ENCODE measurements around the gene FBN1.

Gene FBN1

DNA sequence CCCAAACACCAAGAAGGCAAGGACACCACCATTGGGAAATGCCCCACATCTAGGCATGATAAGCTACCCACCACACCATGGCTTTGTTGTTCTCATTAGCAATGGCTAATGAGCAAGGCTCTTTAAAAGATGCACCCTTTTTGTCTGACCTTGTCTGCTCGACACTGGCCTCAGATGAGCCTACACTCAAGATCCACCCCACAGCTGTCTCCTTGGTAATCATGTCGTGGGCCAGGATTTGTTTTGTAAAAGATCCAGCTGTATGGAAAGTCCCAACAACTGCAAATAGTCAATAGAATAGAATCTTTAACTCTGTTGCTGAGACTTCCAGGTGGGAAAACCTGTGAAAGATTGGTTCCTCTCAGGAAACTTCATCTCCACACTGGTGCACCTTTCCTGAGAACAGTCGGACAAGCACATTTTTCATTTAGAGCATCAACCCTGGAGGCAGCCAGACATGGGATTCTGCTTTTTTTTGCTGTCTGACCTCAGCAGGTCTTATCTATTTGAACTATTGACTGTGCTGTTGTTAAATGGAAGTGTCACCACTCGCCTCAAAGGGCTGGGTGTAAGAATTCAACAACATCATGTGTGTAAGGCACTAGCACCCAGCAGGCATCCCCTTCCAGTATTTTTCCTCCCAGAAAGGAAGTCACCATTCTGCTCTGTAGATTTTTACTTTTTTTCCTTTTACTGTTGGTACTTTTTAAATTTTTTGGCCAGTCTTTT is 278.8 kb downstream of the FBN1 start:
- DNase-seq (ENCODE audit: low spot score) = no peak

DNA sequence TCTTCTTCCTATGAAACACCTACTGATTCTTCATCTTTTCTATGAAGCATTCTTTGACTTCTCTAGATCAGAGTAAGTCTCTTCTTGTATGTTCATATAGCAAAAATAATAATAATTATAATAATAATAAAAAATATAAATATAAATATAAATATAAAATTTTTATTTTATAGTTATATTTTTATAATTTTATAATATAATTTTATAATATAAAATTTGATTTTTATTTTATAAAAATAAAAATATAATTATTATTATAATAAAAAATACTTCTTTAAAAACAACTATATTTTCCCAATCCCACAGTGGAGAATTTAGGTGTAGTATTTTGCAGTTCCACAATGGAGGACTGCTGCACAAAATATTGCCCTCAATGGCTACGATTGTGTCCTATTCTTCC is 279.9 kb downstream of the FBN1 start:
- no peak for DNase-seq (ENCODE audit: low spot score)

DNA sequence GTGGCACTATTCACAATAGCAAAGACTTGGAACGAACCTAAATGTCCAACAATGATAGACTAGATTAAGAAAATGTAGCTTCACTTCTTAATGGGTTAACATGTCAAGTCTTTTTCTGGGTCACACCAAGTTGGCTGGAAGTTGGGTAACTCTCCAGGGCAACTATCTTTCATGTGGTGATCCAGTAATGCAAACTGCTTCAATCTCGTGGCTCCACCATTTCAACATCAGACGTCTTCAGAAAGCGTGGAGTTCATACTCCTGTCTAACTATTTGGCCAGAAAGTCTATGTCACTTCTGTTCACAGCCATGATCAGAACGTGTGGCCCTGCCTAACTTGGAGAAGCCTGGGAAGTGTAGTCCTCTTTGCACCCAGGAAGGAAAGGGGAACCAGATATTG is 282.0 kb downstream of the FBN1 start:
- DNase-seq (ENCODE audit: low spot score) = no peak

DNA sequence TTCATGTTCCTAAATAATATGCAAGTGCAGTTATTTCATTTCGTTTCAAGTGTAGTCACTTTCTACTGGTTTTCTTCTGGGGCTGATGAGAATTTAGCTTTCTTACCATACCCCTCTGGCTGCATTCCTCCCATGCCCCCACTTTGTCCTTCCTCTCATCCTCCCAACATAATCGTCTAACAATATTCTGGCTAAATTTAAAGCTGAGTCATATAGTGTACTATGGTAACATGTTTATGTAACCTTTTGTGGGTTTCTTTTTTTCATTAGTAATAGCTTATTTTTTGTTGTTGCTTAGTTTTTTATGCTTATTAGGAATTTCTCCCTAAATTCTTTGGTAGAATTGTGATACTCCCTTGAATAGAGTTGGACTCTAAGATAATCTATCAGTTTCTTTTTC is 283.8 kb downstream of the FBN1 start:
- no peak for DNase-seq (ENCODE audit: low spot score)

DNA sequence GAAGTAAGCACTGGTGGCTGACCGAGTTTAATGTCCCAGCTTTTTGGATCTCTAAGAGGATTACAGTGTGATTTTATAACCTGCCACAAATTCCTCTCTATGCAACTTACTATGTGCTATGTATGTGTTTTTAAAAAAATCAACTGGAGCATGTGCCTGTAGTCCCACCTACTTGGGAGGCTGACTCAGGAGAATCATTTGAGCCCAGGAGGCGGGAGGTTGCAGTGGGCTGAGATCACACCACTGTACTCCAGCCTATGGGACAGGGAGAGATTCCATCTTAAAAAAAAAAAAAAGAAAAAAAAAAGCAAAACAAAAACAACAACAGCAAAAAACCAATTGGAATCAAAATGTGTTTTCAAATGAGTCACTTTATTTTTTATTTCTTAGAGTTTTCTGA is 284.7 kb downstream of the FBN1 start:
- DNase-seq (ENCODE audit: low spot score) = no peak

All from SW480 (cell line).